ENCODE data around the gene LMTK3.

DNA sequence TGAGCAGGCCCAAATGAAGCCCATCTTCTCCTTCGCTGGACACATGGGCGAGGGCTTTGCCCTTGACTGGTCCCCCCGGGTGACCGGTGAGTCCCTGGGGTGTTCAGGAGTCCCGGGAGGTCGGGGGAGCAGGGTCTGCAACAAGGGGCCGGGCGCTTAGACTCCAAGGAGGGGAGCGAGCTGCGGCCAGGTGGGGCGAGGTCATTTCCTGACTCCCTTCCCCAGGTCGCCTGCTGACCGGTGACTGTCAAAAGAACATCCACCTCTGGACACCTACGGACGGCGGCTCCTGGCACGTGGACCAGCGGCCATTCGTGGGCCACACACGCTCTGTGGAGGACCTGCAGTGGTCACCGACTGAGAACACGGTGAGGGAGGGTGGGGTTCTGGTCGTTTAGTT, 61.2 kb downstream of the LMTK3 start:
- TF ChIP-seq POLR2AphosphoS5 (IDR thresholded peaks at IDR 0.05; ENCODE audit: low read depth, low read length), result no peak
- no peak for TF ChIP-seq POLR2A (IDR thresholded peaks at IDR 0.05; ENCODE audit: low read depth, low read length)
- TF ChIP-seq TAF1 (IDR thresholded peaks at IDR 0.05; ENCODE audit: low read depth, low read length), result no peak
- TF ChIP-seq PAX5 (IDR thresholded peaks at IDR 0.05; ENCODE audit: insufficient read depth, low read length, severe bottlenecking), result no peak
